OCI-LY7 (cell line): ENCODE data around the gene DAPK1. TPM values are rescaled to one million over a fixed set of nuclear protein-coding genes. Genes with fewer than 3 reads are reported as not detected.
"Not testable (repeated sequence)": the region's sequence is repeated elsewhere in the genome, so short reads cannot be mapped to it uniquely, and the experiment has no call there.

Source experiments
- BruUV-seq: library from RNA; stranded (reverse); fragments of 400-500 nt; replicated peaks from 2 replicates; lab custom pipeline; 2021; lab: Mats Ljungman, UMichigan
- CTCF ChIA-PET: fragments of 300-600 bp; sonication (Branson Sonifier 250); formaldehyde crosslinking; loops from one replicate; lab custom pipeline; 2022; ENCODE audit warnings: antibody characterized with exemption; ENCODE audit not compliant: unreplicated experiment; lab: Charles Lee
- POLR2A ChIA-PET: fragments of 300-600 bp; sonication (Branson Sonifier 250); formaldehyde crosslinking; loops from one replicate; lab custom pipeline; 2022; ENCODE audit warnings: antibody characterized with exemption; lab: Charles Lee
- DNase-seq: peaks from one replicate; pipeline ENCODE4 v3.0.0-alpha.2; 2015; ENCODE audit warnings: low spot score
- H2AFZ ChIP-seq: fragments of 200-600 bp; sonication (generic), shearing (Covaris generic); 2 replicates; pipeline ENCODE4 v1.6.1; 2014; ENCODE audit warnings: mild to moderate bottlenecking, antibody characterized with exemption, low read length, moderate library complexity
- H3K27ac ChIP-seq: fragments of 200-600 bp; sonication (generic); 2 replicates; pipeline ENCODE4 v1.5.1; 2014; ENCODE audit warnings: mixed run types, low read depth, mild to moderate bottlenecking, moderate library complexity, low read length, inconsistent platforms; ENCODE audit not compliant: poor library complexity, severe bottlenecking
- H3K36me3 ChIP-seq: fragments of 200-600 bp; sonication (generic); 2 replicates; pipeline ENCODE4 v1.6.1; 2014; ENCODE audit warnings: mild to moderate bottlenecking, antibody characterized with exemption, low read length, moderate library complexity, mixed read lengths; ENCODE audit not compliant: insufficient read depth
- H3K4me1 ChIP-seq: fragments of 200-600 bp; sonication (generic); 2 replicates; pipeline ENCODE4 v1.5.1; 2014; ENCODE audit warnings: mild to moderate bottlenecking, low read length; ENCODE audit not compliant: insufficient read depth, poor library complexity, severe bottlenecking
- H3K4me2 ChIP-seq: fragments of 200-600 bp; sonication (generic); 2 replicates; pipeline ENCODE4 v1.6.1; 2014; ENCODE audit warnings: mild to moderate bottlenecking, low read length
- H3K4me3 ChIP-seq: fragments of 200-600 bp; sonication (generic); 2 replicates; pipeline ENCODE4 v1.5.1; 2014; ENCODE audit warnings: mild to moderate bottlenecking, low read depth, low read length; ENCODE audit not compliant: poor library complexity, severe bottlenecking
- H3K79me2 ChIP-seq: fragments of 200-600 bp; sonication (generic); 2 replicates; pipeline ENCODE4 v1.6.1; 2016; ENCODE audit warnings: low read depth, mild to moderate bottlenecking, low read length, moderate library complexity, mixed read lengths; ENCODE audit not compliant: insufficient read depth
- H3K9me2 ChIP-seq: fragments of 200-600 bp; sonication (generic); 2 replicates; pipeline ENCODE4 v1.6.1; 2016; ENCODE audit warnings: mild to moderate bottlenecking, low read length, mixed read lengths; ENCODE audit not compliant: insufficient read depth
- H3K9me3 ChIP-seq: fragments of 200-600 bp; sonication (generic); 2 replicates; pipeline ENCODE4 v1.6.1; 2014; ENCODE audit warnings: mild to moderate bottlenecking, mixed run types, low read length, mixed read lengths
- H4K20me1 ChIP-seq: fragments of 200-600 bp; sonication (generic); 2 replicates; pipeline ENCODE4 v1.6.1; 2014; ENCODE audit warnings: mild to moderate bottlenecking, antibody characterized with exemption, low read length, moderate library complexity, mixed read lengths; ENCODE audit not compliant: insufficient read depth
- CTCF ChIP-seq: fragments of 200-600 bp; sonication (generic); conservative IDR thresholded peaks from 2 replicates; pipeline ENCODE4 v1.5.1; 2014; ENCODE audit warnings: mild to moderate bottlenecking, antibody characterized with exemption, low read length, moderate library complexity, mixed read lengths
- EZH2phosphoT487 ChIP-seq: fragments of 200-600 bp; sonication (generic); IDR thresholded peaks from 2 replicates; pipeline ENCODE4 v1.6.1; 2018; ENCODE audit warnings: low read depth, borderline replicate concordance, mild to moderate bottlenecking, mixed run types, antibody characterized with exemption, low read length, moderate library complexity, mixed read lengths
- intact Hi-C: fragments of 100-400 bp; cut with micrococcal nuclease; formaldehyde crosslinking; loops from one replicate; pipeline ENCODE4 v1.10.0; 2022; ENCODE audit not compliant: unreplicated experiment
- total RNA-seq, 2 experiments: library from RNA; depleted of rRNA in 1 of 2; stranded (reverse); fragments of >200 nt in 1 of 2; shearing (Covaris generic) in 1 of 2; gene quantifications; 2 replicates each; pipeline ENCODE4 v1.2.3, GENCODE V29; 2014 to 2022

Gene DAPK1
- total RNA-seq, 2 experiments from 2014 or later = 0.25 to 3.5 TPM

GRCh38 chr9:87741891-87742290, 244.2 kb downstream of the DAPK1 start:
- CTCF ChIA-PET = no interaction called here

GRCh38 chr9:87742813-87743428, 245.3 kb downstream of the DAPK1 start:
- no peaks in the 10 kb centered on the region for H3K9me3 ChIP-seq
- POLR2A ChIA-PET = no interaction called here
- no peak overlapping the region for H3K27ac ChIP-seq
- BruUV-seq = no TSS peak
- DNase-seq = no peak
- CTCF ChIA-PET = no interaction called here
- no peak overlapping the region for H3K4me3 ChIP-seq
- no peaks in the 10 kb centered on the region for H3K4me1 ChIP-seq
- no peaks in the 10 kb centered on the region for H3K9me2 ChIP-seq
- H3K36me3 ChIP-seq = no peaks in the 10 kb centered on the region
- H3K79me2 ChIP-seq = no peaks in the 10 kb centered on the region
- intact Hi-C loops = no loop called here
- H4K20me1 ChIP-seq = no peaks in the 10 kb centered on the region
- no peak overlapping the region for H3K4me2 ChIP-seq
- TF ChIP-seq EZH2phosphoT487 = no peak
- no peak for TF ChIP-seq CTCF
- H2AFZ ChIP-seq = no peak overlapping the region

More at GRCh38 chr9:87741891-87742290, 244.2 kb downstream of the DAPK1 start:
- Histone ChIP-seq H3K79me2 (no peaks in the 10 kb centered on the region), H3K4me3 (no peak overlapping the region), H2AFZ (no peak overlapping the region), H3K9me3 (no peaks in the 10 kb centered on the region), H3K9me2 (no peaks in the 10 kb centered on the region), H3K4me1 (no peaks in the 10 kb centered on the region), H3K27ac (no peak overlapping the region), H3K36me3 (no peaks in the 10 kb centered on the region), H3K4me2 (no peak overlapping the region), H4K20me1 (no peaks in the 10 kb centered on the region)
- TF ChIP-seq CTCF = no peak
- TF ChIP-seq EZH2phosphoT487 = no peak
- POLR2A ChIA-PET = no interaction called here
- intact Hi-C loops = no loop called here
- DNase-seq = no peak
- no TSS peak for BruUV-seq

GRCh38 chr9:87744247-87744646, 246.6 kb downstream of the DAPK1 start:
- H3K9me2 ChIP-seq, CTCF ChIA-PET, H3K9me3 ChIP-seq, H3K4me3 ChIP-seq, POLR2A ChIA-PET, H3K36me3 ChIP-seq, H2AFZ ChIP-seq, H4K20me1 ChIP-seq, H3K27ac ChIP-seq, intact Hi-C loops, H3K4me2 ChIP-seq, BruUV-seq, DNase-seq, H3K4me1 ChIP-seq, H3K79me2 ChIP-seq: not testable (repeated sequence)
